GF-D8 (cell line): Measurements from ENCODE around the gene FBRSL1.
"Not testable (repeated sequence)": the region's sequence is repeated elsewhere in the genome, so short reads cannot be mapped to it uniquely, and the experiment has no call there.

ENCODE experiments used
- DNase-seq: peaks from one replicate; lab custom pipeline; 2025; lab: John Stamatoyannopoulos, UW

Gene FBRSL1

DNA sequence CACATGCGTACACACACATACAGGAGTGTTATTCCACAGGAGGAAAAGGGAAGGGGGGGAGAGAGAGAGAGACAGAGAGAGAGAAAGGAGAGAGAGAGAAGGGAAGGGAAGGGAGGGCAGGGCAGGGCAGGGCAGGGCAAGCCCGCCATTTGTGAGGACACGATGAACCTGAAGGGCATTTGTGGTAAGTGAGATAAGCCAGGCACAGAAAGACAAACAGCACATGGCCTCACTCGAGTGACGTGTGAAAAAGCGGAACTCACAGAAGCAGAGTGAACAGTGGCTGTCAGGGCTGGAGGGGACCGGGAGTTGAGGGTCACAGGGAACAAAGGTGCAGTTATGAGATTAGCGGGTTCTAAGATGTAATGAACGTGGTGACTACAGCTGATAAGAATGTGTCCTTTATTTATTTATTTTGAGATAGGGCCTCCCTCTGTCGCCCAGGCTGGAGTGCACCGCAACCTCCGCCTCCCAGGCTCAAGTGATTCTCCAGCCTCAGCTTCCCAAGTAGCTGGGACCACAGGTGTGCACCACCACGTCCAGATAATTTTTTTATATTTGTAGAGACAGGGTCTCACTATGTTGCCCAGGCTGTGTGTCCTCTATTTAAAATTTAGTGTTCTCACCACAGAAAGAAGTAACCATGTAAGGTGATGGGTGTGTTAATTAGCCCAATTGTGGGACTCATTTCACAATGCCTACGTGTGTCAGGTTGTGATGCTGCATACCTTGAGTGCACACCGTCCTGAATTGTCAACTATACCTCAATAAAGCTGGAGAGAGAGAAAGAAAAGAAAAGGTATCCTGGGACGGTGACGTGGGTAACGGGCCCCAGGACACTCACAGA, 18.7 kb upstream of the FBRSL1 start:
- DNase-seq: peak; percentile 90

DNA sequence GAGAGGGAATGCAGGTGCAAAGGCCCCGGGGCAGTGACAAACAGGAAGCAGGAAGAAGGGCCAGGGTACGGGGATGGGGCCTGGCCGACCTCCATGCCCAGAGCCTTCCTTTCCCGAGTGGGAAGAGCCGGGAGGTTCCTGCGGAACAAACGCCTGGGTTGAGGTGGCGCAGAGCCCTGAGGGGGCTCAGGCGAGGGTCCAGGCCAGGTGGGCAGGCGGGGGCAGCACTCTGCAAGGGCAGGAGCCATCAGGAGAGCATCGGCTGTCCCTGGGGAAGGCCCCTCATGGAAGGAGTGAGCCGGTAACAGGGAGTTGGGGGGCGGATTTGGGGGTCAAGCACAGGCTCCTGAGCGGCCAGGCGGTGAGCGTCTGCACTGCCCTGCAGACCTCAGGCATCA, 18.1 kb upstream of the FBRSL1 start:
- no peak for DNase-seq

DNA sequence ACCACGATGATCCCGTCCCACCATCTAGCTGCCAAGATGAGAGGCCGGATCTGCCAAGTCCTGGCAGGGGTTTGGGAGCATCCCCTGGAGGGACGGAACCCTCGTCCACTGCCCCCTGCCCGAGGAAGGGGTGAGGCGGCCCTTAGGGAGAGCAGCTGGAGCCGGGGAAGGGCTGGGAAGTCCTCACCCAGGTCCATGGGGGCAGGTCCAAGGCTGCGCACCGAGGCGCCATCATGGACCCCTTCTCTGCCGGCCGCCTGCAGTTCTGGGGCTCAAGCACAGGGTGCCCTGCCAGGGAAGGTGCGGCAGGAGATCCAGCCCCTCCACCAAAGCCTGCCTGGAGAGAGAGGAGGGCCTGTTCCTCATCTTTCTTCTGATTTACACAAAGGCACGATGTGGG, 17.6 kb upstream of the FBRSL1 start:
- DNase-seq: no peak

DNA sequence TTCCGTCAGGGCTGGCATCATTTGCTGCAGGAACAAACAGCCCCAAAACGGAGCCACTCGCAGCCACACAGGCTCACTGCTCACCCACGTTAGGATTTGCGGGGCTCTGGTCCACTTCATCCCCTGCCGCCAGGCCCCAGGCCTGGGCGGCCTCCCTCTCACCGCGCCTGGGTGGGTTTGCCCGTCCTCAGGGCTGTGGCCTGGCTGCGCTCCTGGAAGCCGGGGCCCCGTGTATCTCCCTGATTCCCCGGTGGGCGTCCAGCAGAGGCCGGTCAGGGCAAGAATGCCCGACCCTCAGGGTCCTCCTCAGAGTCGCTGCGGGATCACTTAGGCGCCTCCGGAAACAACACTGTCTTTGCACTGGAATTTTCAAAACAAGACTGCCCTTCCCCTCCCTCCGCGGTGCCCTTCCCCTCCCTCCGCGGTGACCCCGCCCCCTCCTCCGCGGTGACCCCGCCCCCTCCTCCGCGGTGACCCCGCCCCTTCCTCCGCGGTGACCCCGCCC, 15.7 kb upstream of the FBRSL1 start:
- DNase-seq: no peak

DNA sequence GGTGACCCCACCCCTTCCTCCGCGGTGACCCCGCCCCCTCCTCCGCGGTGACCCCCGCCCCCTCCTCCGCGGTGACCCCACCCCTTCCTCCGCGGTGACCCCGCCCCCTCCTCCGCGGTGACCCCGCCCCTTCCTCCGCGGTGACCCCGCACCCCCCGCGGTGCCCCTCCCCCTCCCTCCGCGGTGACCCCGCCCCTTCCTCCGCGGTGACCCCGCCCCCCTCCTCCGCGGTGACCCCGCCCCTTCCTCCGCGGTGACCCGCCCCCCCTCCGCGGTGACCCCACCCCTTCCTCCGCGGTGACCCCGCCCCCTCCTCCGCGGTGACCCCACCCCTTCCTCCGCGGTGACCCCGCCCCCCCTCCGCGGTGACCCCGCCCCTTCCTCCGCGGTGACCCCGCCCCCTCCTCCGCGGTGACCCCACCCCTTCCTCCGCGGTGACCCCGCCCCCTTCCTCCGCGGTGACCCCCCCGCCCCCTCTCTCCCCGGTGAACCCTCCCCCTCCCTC, 15.1 kb upstream of the FBRSL1 start:
- DNase-seq: not testable (repeated sequence)

DNA sequence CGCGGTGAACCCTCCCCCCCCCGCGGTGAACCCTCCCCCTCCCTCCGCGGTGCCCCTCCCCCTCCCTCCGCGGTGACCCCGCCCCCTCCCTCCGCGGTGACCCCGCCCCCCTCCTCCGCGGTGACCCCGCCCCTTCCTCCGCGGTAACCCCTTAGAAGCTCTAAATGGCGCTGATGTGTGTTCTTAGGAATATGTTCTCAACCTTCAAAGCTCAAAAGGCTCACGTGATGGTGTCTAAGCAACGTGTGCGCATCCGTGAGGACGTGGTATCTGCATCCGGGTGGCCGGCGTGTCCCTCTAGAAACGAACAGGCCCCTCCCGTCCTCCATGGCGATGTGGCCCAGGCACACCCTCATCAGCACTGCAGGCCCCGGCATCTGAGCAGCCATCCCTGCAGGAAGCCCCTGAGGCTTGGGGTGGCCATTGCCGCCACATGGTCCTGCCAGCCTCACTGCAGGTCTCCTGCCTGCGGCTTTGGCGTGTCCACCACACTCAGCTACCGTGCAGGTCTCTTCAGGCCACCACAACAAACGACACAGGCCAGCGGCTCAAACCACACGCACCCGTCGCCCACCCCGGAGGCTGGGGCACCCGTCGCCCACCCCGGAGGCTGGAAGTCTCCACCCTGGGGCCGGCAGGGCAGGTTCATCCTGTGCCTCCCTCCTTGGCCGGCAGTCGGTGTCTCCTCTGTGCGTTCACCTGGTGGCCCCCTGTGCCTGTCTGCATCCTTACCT, 14.5 kb upstream of the FBRSL1 start:
- DNase-seq: no peak

DNA sequence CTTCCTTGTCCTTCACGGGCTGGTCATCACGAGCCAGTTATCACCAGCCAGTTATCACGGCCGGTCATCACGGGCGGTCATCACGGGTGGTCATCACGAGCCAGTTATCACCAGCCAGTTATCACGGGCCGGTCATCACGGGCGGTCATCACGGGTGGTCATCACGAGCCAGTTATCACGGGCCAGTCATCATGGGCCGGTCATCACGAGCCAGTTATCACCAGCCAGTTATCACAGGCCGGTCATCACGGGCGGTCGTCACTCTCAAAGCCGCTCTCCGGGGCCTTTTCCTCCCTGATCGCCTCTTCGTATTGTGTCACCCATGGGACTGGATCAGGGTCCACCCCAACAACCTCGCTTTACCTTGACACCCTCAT, 13.9 kb upstream of the FBRSL1 start:
- no peak for DNase-seq

DNA sequence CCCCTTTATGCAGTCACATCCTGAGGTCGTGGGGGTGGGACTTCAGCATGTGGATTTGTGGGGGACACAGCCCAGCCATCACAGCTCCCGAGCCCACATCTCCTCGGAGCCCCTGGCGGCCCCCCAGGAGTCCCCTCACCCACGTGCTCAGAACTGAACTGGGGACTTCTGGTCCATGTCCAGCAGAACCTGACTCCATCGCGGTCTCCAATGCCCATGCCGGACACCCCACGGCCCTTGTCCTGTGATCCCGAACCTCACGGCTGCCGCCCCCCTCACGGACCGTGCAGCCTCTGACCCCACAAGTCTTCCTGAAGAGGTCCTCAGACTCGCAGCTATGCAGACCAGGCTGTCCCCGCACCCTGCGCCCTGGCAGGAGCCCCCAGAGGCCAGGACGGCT, 13.5 kb upstream of the FBRSL1 start:
- no peak for DNase-seq

DNA sequence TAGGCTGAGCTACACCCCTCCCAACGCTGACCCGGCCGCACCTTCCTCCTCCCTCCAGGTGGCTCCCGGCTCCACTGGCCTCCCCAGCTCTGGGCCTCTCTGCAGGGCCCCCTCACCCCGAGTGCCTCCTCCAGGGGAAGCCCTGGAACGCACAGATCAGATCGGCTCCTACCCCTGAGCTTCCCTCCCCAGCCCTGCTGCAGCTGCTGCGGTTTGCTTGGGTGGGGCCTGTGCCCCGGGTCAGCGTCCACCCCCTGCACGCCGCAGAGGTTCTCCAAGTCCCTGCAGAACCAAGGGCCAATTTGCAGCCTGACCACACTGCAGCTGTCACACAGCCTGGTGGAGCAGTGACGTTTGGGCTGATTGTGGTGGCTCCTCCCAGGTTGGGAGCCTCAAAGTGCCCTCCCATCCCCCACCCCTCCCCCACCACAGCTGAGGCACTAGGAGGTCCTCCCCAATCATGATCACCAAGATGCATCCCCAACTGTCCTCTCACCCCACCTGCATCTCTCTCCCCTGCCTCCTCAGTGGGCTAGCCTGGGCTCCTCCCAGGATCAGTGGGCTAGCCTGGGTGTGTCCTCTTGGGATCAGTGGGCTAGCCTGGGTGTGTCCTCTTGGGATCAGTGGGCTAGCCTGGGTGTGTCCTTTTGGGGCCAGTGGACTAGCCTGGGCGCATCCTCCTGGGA, 12.8 kb upstream of the FBRSL1 start:
- peak; percentile 71 for DNase-seq

DNA sequence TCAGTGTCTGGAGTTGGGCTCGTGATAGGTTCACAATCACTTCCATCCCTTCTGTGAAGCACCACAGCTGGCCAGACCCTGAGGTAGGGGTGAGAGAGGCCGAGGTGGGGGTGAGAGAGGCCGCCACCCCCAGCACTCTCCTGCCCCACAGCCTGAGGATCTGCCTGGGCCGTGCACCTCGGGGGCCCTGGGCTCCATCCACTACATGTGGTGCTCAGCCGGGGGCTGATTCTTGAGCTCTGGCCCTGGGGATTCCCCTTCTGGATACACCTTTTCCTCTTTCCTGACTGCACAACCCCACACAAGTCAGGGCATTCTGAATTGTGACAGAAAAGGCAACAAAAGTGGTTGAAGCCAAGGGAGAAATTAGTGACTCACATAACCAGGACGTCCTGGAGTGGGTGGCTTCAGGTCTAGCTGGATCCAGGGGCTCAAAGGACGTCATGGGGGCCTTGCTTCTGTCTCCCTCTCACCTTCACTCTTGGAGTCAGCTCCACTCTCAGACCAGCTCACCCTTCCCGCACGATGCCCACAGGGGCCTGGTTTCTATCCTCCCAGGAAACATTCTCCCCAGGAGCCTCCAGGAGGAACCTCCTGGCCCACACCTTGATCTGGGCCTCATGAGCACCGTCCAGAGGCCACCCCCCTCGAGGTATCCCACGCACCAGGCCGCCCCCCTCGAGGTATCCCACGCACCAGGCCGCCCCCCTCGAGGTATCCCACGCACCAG, 12.1 kb upstream of the FBRSL1 start:
- DNase-seq: no peak

DNA sequence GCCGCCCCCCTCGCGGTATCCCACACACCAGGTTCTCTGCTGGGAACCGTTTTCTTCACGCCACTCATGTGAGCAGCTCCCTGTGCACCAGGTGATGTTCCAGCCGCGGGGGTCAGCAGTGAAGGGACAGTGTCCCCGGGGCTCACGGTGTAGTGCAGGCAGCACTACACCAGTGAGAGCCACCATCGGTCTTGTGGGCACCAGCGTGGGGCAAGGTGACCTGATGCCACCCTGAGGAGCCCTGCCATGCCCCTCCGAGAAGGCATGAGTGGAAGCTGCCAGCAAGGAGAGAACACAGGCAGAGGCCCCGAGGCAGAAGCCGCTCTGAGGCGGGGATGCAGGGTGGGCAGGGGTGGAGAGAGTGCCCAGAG, 11.5 kb upstream of the FBRSL1 start:
- no peak for DNase-seq

DNA sequence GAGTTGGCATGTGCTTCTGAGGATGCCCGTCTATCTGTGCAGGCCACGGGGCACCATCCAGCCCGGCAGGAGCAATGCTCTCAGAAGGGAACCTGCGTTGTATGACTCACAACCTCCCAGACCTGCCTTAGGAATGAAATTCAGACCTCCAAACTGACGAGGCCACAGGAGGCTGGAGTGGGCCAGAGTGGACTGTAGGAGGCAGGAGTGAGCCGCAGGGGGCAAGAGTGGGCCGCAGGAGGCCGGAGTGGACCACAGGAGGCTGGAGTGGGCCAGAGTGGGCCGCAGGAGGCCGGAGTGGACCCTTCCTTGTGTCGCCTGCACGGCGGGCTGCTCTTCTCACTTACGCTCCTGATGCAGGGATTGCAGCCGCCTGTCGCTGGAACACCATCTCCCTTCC, 11.1 kb upstream of the FBRSL1 start:
- DNase-seq: no peak

DNA sequence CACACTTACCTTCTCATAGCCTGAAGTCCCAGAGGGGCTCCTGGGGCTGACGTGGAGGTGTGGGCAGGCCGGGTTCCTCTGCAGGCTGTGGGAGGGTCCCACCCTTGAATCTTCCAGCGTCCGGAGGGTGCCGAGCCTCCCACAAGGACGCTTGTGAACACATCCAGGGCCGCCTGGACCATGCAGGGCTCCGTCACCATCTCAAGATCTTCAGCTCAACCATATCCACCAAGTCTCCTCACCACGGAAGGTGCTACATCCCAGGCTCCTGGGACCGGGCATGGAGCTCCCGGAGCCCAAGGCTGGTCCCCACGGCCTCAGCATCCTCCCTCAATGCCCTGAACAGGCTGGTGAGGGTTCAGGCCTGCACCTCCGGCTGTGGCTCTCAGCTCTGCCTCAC, 10.7 kb upstream of the FBRSL1 start:
- no peak for DNase-seq

DNA sequence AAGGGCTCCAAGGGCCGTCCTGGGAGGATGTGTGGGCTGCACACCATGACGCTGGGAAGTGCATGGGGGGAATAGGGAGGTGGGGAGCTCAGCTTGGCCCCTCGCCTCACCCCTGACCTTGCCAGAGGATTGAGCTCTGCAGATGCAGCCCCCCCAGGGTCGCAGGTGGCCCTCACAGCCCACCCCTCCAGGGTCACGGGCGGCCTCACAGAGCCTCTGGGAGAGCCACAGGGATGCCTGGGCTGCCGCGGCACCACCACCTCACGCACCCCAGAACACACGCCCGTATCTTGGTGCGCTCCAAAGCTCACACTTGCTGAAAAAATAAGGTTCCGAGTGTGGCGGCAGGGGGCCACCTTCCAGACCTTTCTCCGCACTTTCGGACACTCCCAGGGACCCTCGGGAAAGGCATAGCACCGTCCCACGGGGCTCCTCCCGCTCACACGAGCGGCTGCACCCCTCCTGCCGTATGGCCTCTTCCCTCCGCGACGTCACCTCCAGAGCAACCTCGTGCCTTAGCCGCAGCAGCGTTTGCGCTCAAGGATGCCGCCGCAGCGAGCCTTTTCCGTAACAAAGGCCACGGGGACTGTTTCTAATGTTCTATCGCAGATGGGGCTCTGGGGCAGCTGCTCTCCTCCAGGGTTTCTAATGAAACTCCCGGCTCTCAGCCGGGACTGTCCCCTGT, 9.9 kb upstream of the FBRSL1 start:
- DNase-seq: no peak

DNA sequence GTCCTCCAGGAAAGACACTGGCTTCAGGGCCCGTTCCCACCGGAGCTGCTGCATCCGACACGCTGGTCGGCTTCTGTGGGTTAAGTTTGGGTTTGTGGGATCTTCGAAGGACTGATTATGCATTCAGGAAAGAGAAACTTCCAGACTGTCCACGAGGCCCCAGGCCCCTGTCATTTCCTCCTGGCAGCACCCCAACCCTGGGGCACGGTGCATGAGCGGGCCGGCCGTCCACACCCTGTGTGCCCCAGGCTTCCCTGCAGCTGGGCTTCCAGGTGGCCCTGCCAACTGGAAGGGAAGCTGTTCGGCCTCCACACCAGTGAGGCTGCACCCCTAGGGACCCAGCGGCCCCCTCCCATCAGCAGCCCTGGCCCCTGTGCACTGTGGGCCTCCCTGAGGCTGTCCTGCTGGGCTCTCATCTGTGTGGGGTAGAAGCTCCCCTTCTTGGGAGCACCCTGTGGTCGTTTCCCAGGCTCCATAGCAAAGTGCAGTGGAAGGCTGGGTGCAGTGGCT, 9.3 kb upstream of the FBRSL1 start:
- no peak for DNase-seq

DNA sequence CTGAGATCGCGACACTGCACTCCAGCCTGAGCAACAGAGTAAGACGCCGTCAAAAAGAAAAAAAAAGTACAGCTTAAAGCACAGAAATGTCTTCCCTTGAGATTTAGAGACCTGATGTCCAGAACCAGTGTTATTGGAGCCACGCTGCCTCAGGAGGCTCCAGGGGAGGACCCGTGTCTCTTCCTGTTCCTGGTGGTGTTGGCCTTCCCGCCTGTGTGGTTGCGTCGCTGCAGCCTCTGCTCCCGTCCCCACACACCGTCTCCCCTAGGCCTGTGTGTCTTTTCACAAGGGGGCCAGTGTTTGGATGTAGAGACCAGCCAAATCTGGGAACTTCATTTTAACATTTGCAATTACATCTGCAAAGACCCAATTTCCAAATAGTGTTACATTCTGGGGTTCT, 8.6 kb upstream of the FBRSL1 start:
- DNase-seq: no peak

DNA sequence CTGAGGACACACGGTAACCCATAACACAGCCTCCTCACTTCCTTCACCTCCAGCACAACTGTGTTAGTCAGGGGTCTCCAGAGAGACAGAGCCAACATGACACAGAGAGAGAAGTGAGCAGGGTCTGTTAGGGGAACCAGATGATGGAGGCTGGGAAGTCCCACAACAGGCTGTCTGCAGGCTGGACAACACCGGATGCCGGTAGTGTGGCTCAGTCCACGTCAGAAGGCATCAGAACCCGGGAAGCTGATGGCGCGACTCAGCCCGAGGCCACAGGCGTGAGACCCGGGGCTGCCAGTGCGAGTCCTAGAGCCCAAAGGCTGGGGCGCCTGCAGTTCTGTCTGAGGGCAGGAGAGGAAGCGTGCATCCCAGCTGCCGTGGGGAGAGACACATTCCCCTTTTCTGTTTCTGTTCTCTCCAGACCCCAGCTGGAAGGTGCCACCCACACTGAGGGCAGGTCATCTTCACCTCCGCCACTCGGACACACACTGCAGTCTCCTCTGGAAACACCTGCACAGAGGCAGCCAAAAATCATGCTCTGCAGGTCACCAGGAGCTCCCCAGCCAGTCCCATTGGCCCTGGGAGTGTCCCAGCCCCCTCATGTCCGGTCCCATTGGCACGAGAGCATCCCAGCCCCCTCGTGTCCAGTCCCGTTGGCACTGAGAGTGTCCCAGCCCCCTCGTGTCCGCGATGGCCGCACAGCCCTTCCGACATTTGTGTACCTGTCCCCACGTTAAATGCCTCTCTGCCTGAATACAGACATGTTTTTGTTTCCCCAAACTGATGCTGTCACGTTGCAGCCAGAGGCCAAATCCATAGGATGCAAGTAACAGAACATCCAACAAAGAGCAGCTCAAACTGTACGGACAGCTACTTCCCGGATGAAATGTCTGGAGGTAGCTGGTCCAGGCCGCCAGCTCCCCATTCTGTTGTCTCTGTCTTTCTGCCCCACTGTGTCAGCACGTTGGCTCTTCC, 7.9 kb upstream of the FBRSL1 start:
- no peak for DNase-seq

DNA sequence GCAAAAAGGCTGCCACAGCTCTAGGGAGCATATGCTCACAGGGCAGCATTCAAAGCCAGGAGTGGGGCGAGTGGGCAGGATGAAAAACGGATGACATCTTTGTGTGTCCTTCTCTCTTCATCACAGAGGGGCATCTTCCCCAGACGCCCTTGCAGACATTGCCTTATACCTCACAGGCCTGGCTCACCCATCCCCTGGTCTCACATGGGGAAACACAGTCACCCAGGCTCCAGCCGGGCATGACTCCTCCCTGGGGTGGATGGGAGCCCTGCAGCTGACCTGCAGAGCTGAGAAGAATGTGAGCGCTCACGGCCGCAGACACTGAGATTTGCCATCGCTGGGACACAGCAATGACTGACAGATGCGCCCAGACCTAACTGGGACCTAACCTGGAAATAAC, 7.2 kb upstream of the FBRSL1 start:
- DNase-seq: no peak

DNA sequence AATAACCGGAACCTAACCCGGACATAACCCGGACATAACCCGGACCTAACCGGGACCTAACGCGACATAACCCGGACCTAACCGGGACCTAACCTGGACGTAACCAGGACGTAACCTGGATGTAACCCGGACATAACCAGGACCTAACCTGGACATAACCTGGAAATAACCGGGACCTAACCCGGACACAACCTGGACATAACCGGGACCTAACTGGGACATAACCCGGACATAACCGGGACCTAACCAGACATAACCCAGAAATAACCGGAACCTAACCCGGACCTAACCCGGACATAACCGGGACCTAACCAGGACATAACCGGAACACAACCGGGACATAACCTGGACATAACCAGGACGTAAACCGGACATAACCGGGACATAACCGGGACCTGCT, 6.7 kb upstream of the FBRSL1 start:
- DNase-seq: no peak

DNA sequence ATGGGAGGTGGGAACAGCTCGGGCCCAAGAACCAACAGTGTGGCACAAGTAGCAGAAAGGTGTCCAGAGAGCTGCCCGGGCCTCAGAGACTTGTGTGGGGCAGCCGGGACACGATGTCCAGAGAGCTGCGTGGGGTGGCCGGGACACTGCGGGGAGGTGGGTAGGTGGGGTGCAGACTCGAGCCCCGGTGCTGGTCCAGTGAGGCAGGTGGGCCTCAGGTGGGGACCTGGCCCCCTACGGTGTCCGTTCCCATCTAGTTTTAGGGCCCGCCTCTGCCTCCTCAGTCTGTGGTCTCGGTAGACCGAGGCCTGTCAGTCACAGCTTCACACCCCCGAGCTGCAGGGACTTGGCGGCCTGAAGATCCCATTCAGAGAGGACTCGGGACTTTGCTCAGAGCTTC, 6.3 kb upstream of the FBRSL1 start:
- DNase-seq: no peak
